ENCODE measurements around the gene BEND3. TPM values are rescaled to one million over a fixed set of nuclear protein-coding genes. Genes with fewer than 3 reads are reported as not detected.
A peak's percentile ranks its signal among the peaks of the same experiment; 100 is the strongest.
"Not testable (repeated sequence)": the region's sequence is repeated elsewhere in the genome, so short reads cannot be mapped to it uniquely, and the experiment has no call there.

Gene BEND3
- total RNA-seq, 1 donor from 2014 or later = 5.8 TPM

GRCh38 chr6:107120404-107120803 lies 5.1 kb upstream of the BEND3 start:
- peaks cover 13% of the 10 kb centered on the region for H3K4me1 Mint-ChIP-seq (ENCODE audit: unreplicated experiment)
- peaks cover 4% of the 10 kb centered on the region for H3K9me3 Mint-ChIP-seq (ENCODE audit: unreplicated experiment)
- DNase-seq (ENCODE audit: low spot score) = no peak
- H3K27me3 Mint-ChIP-seq (ENCODE audit: unreplicated experiment) = no peaks in the 10 kb centered on the region
- H3K36me3 Mint-ChIP-seq (ENCODE audit: low read depth, unreplicated experiment) = no peaks in the 10 kb centered on the region
- no peak overlapping the region for H3K27ac Mint-ChIP-seq (ENCODE audit: unreplicated experiment)
- TF ChIP-seq CTCF (IDR thresholded peaks at IDR 0.05; ENCODE audit: unreplicated experiment) = no peak
- H3K4me3 Mint-ChIP-seq (ENCODE audit: unreplicated experiment) = no peak overlapping the region

- H3K36me3 Mint-ChIP-seq (ENCODE audit: low read depth, unreplicated experiment) = no peaks in the 10 kb centered on the region
- H3K4me3 Mint-ChIP-seq (ENCODE audit: unreplicated experiment) = no peak overlapping the region
- no peak for TF ChIP-seq CTCF (IDR thresholded peaks at IDR 0.05; ENCODE audit: unreplicated experiment)
- H3K27me3 Mint-ChIP-seq (ENCODE audit: unreplicated experiment) = no peaks in the 10 kb centered on the region
- peaks cover 13% of the 10 kb centered on the region for H3K4me1 Mint-ChIP-seq (ENCODE audit: unreplicated experiment)
- H3K9me3 Mint-ChIP-seq (ENCODE audit: unreplicated experiment) = peaks cover 4% of the 10 kb centered on the region
- no peak overlapping the region for H3K27ac Mint-ChIP-seq (ENCODE audit: unreplicated experiment)
- no peak for DNase-seq (ENCODE audit: low spot score)
These were observed 3.7 kb upstream of the BEND3 start for GRCh38 chr6:107118976-107119375.

GRCh38 chr6:107118540-107118939 lies 3.2 kb upstream of the BEND3 start:
- not testable (repeated sequence) for DNase-seq (ENCODE audit: low spot score); H3K27ac Mint-ChIP-seq (ENCODE audit: unreplicated experiment); H3K27me3 Mint-ChIP-seq (ENCODE audit: unreplicated experiment); H3K36me3 Mint-ChIP-seq (ENCODE audit: low read depth, unreplicated experiment); H3K4me3 Mint-ChIP-seq (ENCODE audit: unreplicated experiment); H3K9me3 Mint-ChIP-seq (ENCODE audit: unreplicated experiment)
- H3K4me1 Mint-ChIP-seq (ENCODE audit: unreplicated experiment) = peaks cover 18% of the 10 kb centered on the region

GRCh38 chr6:107116931-107117330 lies 1.6 kb upstream of the BEND3 start:
- Mint-ChIP-seq H3K36me3 (ENCODE audit: low read depth, unreplicated experiment) (no peaks in the 10 kb centered on the region), H3K4me3 (ENCODE audit: unreplicated experiment) (peak overlapping the region; percentile 90), H3K4me1 (ENCODE audit: unreplicated experiment) (peaks cover 20% of the 10 kb centered on the region), H3K27me3 (ENCODE audit: unreplicated experiment) (peaks cover 2% of the 10 kb centered on the region), H3K27ac (ENCODE audit: unreplicated experiment) (no peak overlapping the region), H3K9me3 (ENCODE audit: unreplicated experiment) (peaks cover 4% of the 10 kb centered on the region)
- DNase-seq (ENCODE audit: low spot score) = no peak
- peak; percentile 2 for TF ChIP-seq CTCF (IDR thresholded peaks at IDR 0.05; ENCODE audit: unreplicated experiment)

- Mint-ChIP-seq H3K4me1 (ENCODE audit: unreplicated experiment) (peaks cover 20% of the 10 kb centered on the region), H3K27ac (ENCODE audit: unreplicated experiment) (peak overlapping the region; percentile 70), H3K36me3 (ENCODE audit: low read depth, unreplicated experiment) (no peaks in the 10 kb centered on the region), H3K9me3 (ENCODE audit: unreplicated experiment) (peaks cover 4% of the 10 kb centered on the region), H3K4me3 (ENCODE audit: unreplicated experiment) (peak overlapping the region; percentile 90), H3K27me3 (ENCODE audit: unreplicated experiment) (peaks cover 2% of the 10 kb centered on the region)
- DNase-seq (ENCODE audit: low spot score) = peak; percentile 19
- peak; percentile 9 for TF ChIP-seq CTCF (IDR thresholded peaks at IDR 0.05; ENCODE audit: unreplicated experiment)
These were observed 1.1 kb upstream of the BEND3 start for GRCh38 chr6:107116328-107116892.
